K562 (cell line): ENCODE measurements around the gene VMP1. TPM values are rescaled to one million over a fixed set of nuclear protein-coding genes. Genes with fewer than 3 reads are reported as not detected.
"Not testable (repeated sequence)": the region's sequence is repeated elsewhere in the genome, so short reads cannot be mapped to it uniquely, and the experiment has no call there.

Experiments used
- ATAC-seq: fragments of 200-7000 bp; cut with Tn5 transposase; 3 replicates; pipeline ENCODE4 v1.9.1; 2020; ENCODE audit warnings: moderate library complexity
- BruUV-seq: library from RNA; stranded (reverse); fragments of 400-500 nt; replicated peaks from 2 replicates; lab custom pipeline; 2021; lab: Mats Ljungman, UMichigan
- CTCF ChIA-PET: fragments of 300-600 bp; formaldehyde crosslinking; extraction: SDS; loops from one replicate; lab custom pipeline; 2021; ENCODE audit warnings: low intra/inter-chr PET ratio; lab: Yijun Ruan, JAX
- POLR2A ChIA-PET: fragments of 300-600, 350-650 bp; sonication (Branson Sonifier 250); formaldehyde crosslinking; extraction: SDS; loops from one replicate; lab custom pipeline; 2021; ENCODE audit warnings: antibody characterized with exemption, inconsistent platforms; lab: Yijun Ruan, JAX
- DNase-seq, 4 experiments: peaks; one replicate each; pipeline versions ENCODE4 v3.0.0 to v3.0.0-alpha.2; 2011 to 2018; ENCODE audit warnings: low spot score in 3 of 4, mixed read lengths in 3 of 4; ENCODE audit errors: extremely low read depth in 1 of 4
- FAIRE-seq: peaks from 2 replicates; lab custom pipeline; 2011; peaks lifted over from hg19 to GRCh38; lab: Jason Lieb, UNC
- H2AFZ ChIP-seq: 2 replicates; pipeline ENCODE4 v1.6.0; 2011; ENCODE audit warnings: low read depth, low read length, control low read depth, inconsistent platforms
- H3K27ac ChIP-seq: fragments of 200-600 bp; 3 replicates; pipeline ENCODE4 v1.8.0; 2011; ENCODE audit warnings: low read depth, mild to moderate bottlenecking, control low read depth, inconsistent platforms, low read length, moderate library complexity, mixed read lengths; ENCODE audit errors: extremely low read depth
- H3K27me3 ChIP-seq, 2 experiments: fragments of 300-600 bp in 1 of 2; 2 replicates in 1 of 2; 3 replicates in 1 of 2; pipeline versions ENCODE4 v1.6.0 to v1.8.0; 2011; ENCODE audit warnings: inconsistent platforms in 2 of 2, low read length in 2 of 2, mild to moderate bottlenecking in 1 of 2, mixed read lengths in 1 of 2, moderate library complexity in 1 of 2; ENCODE audit not compliant: control insufficient read depth in 2 of 2, insufficient read depth in 2 of 2
- H3K36me3 ChIP-seq: fragments of 300-600 bp; 3 replicates; pipeline ENCODE4 v1.8.0; 2011; ENCODE audit warnings: mild to moderate bottlenecking, low read length, inconsistent platforms; ENCODE audit not compliant: control insufficient read depth, insufficient read depth
- H3K4me1 ChIP-seq, 2 experiments: fragments of 200-600 bp in 1 of 2; replicated peaks in 1 of 2; 2 replicates in 1 of 2; 3 replicates in 1 of 2; pipeline versions ENCODE4 v1.5.1 to v1.8.0; 2011; ENCODE audit warnings: inconsistent platforms in 2 of 2, low read length in 2 of 2, mild to moderate bottlenecking in 1 of 2, mixed read lengths in 1 of 2, moderate library complexity in 1 of 2; ENCODE audit not compliant: control insufficient read depth in 2 of 2, insufficient read depth in 2 of 2
- H3K4me2 ChIP-seq: 2 replicates; pipeline ENCODE4 v1.6.1; 2011; ENCODE audit warnings: low read length, control low read depth, inconsistent platforms, mixed read lengths; ENCODE audit not compliant: insufficient read depth
- H3K4me3 ChIP-seq: fragments of 200-600 bp; sonication (generic), shearing (Covaris generic); 2 replicates; pipeline ENCODE4 v1.5.1; 2016; ENCODE audit warnings: control low read depth, inconsistent platforms
- H3K79me2 ChIP-seq: fragments of 200-600 bp; 3 replicates; pipeline ENCODE4 v1.8.0; 2011; ENCODE audit warnings: low read length, inconsistent platforms; ENCODE audit not compliant: control insufficient read depth, insufficient read depth
- H3K9ac ChIP-seq, 2 experiments: 2 replicates each; pipeline versions ENCODE4 v1.6.0 to v1.6.1; 2011; ENCODE audit warnings: low read depth in 2 of 2, low read length in 2 of 2, control low read depth in 1 of 2, inconsistent platforms in 1 of 2, mild to moderate bottlenecking in 1 of 2, mixed read lengths in 1 of 2; ENCODE audit not compliant: insufficient read depth in 1 of 2
- H3K9me1 ChIP-seq: one replicate; pipeline ENCODE4 v1.6.0; 2011; ENCODE audit warnings: inconsistent platforms, mild to moderate bottlenecking, low read length, moderate library complexity; ENCODE audit not compliant: control insufficient read depth, insufficient read depth
- H3K9me3 ChIP-seq: replicated peaks from 2 replicates; pipeline ENCODE4 v1.5.1; 2011; ENCODE audit warnings: low read depth, low read length, inconsistent platforms; ENCODE audit not compliant: control insufficient read depth, insufficient read depth
- H4K20me1 ChIP-seq: replicated peaks from 2 replicates; pipeline ENCODE4 v1.6.1; 2011; ENCODE audit warnings: low read length, inconsistent platforms, mixed read lengths; ENCODE audit not compliant: control insufficient read depth, insufficient read depth
- NKRF ChIP-seq: fragments of 450-650 bp; IDR thresholded peaks from 2 replicates; pipeline ENCODE4 v1.6.1; 2016; ENCODE audit warnings: borderline replicate concordance
- WGBS: fragments of 100-300 bp; shearing (Covaris generic); methylation state at CpG from one replicate; pipeline ENCODE4 v1.1.6; 2016; ENCODE audit warnings: low coverage, mixed read lengths; ENCODE audit not compliant: insufficient coverage; ENCODE audit errors: missing lambda C conversion rate; 5-methylcytosine and 5-hydroxymethylcytosine counted together
- in situ Hi-C: fragments of 300-500 bp; cut with MboI; formaldehyde crosslinking; loops from 4 replicates; pipeline ENCODE4 v1.15.0; 2018; ENCODE audit warnings: inconsistent platforms, mixed read lengths
- intact Hi-C: fragments of 100-400 bp; cut with micrococcal nuclease; formaldehyde crosslinking; loops from 2 replicates; pipeline ENCODE4 v1.14.2; 2022
- polyA plus RNA-seq, 8 experiments: library from polyadenylated mRNA; depleted of rRNA in 4 of 8; stranded (reverse) in 5 of 8; unstranded in 3 of 8; fragments of >200 nt; fragmentation: Nextera tagmentation in 2 of 8; fragmentation: Illumina TruSeq in 1 of 8; extraction: Ambion mirVana in 2 of 8; extraction: Trizol in 1 of 8; gene quantifications; 2 replicates each; pipeline versions ENCODE4 v1.2.1 to v1.2.3, GENCODE V29; 2011 to 2014; ENCODE audit warnings: inconsistent platforms in 1 of 8, missing spikeins in 1 of 8
- total RNA-seq, 7 experiments: library from RNA; depleted of rRNA in 6 of 7; stranded (reverse); fragments of >200 nt in 6 of 7; fragmentation: Illumina TruSeq in 2 of 7; extraction: Trizol in 2 of 7; gene quantifications; 2 replicates each; pipeline versions ENCODE4 v1.2.1 to v1.2.3, GENCODE V29; 2011 to 2021; ENCODE audit warnings: low replicate concordance in 1 of 7

VMP1 gene
- total and polyA plus RNA-seq, 9 of the 15 experiments (the other 6 are each of a cell fraction or from before 2014, with no cell fraction given) = 123 to 304 (median 151) TPM

- 0 out of 2 replicates have a peak, but pooled peaks have one; percentile 7 for TF ChIP-seq NKRF
- H3K27ac ChIP-seq, ATAC-seq, H3K4me2 ChIP-seq, DNase-seq, H3K4me3 ChIP-seq, H3K9ac ChIP-seq, FAIRE-seq, H3K9me3 ChIP-seq, BruUV-seq, intact Hi-C loops, H2AFZ ChIP-seq, H3K27me3 ChIP-seq, H4K20me1 ChIP-seq, CTCF ChIA-PET, H3K9me1 ChIP-seq, in situ Hi-C loops: not testable (repeated sequence)
- WGBS = 87% methylated on average over 6 of the region's 6 CpGs
- H3K36me3 ChIP-seq = peaks cover 25% of the 10 kb centered on the region; the same call in 2 of the 3 replicates
- POLR2A ChIA-PET = interaction anchor here (1.1 kb wide), 1 partner anchor 10 kb away, joined by 3 read pairs; no protein-coding TSS in a partner anchor
- peaks cover 24% of the 10 kb centered on the region; the same call in 2 of the 3 replicates for H3K79me2 ChIP-seq
- peaks cover 25 to 33% of the 10 kb centered on the region in 2 experiments for H3K4me1 ChIP-seq
Measured at GRCh38 chr17:59780548-59780947, 73.1 kb downstream of the VMP1 start.
